ENCODE measurements around the gene GLCCI1. TPM values are rescaled to one million over a fixed set of nuclear protein-coding genes. Genes with fewer than 3 reads are reported as not detected.

The GLCCI1 gene
- total and polyA plus RNA-seq, 2 of the 8 experiments (the other 6 are each of a cell fraction or from before 2014, with no cell fraction given), result 12.4 to 27.7 TPM

DNA sequence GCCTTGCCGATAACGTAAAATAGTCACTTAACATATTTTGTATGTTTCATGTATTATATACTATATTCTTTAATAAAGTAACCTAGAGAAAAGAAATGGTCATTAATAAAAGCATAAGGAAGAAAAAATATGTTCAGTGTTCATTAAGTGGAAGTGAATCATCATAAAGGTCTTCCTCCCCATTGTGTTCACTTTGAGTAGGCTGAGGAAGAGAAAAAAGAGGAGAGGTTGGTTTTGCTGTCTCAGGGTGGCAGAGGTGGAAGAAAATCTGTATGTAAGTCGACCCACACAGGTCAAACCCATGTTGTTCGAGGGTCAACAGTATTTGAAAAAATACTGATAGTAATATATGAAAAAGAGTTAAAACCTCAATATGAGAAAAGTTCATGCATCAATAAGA, 90.3 kb downstream of the GLCCI1 start:
- H3K4me1 ChIP-seq (replicated peaks in 1 of 4; ENCODE audit: control insufficient read depth in 3 of 4, insufficient read depth in 4 of 4, low read length in 3 of 4), result no peaks in the 10 kb centered on the region

More for the DNA sequence above, 90.3 kb downstream of the GLCCI1 start:
- ChIA-PET POLR2A (ENCODE audit: partially characterized antibody) (no interaction called here), CTCF (ENCODE audit: partially characterized antibody) (no interaction called here)
- no peak overlapping the region for H2BK15ac ChIP-seq (ENCODE audit: low read length)
- H3K27ac ChIP-seq (ENCODE audit: low read depth, low read length), result no peak overlapping the region
- DNase-seq (ENCODE audit: low read depth in 1 of 2, low spot score in 2 of 2) (no peak), FAIRE-seq (no peak)
- H3K27me3 ChIP-seq (replicated peaks in 1 of 4; ENCODE audit: control insufficient read depth in 3 of 4, extremely low read depth in 1 of 4, insufficient read depth in 3 of 4, low read length in 3 of 4), result peaks cover 0 to 1% (median 0%) of the 10 kb centered on the region in 4 experiments; a peak in 1 of 7 replicates
- H3K23ac ChIP-seq (ENCODE audit: insufficient read length), result no peak overlapping the region
- no peak overlapping the region for H2BK20ac ChIP-seq (ENCODE audit: low read length)
- no peak overlapping the region for H4K91ac ChIP-seq (replicated peaks; ENCODE audit: insufficient read length, low read length)
- no peak overlapping the region for H4K5ac ChIP-seq (ENCODE audit: insufficient read length, low read depth, low read length)
- H3K9me3 ChIP-seq (ENCODE audit: insufficient read depth in 2 of 2, low read depth in 1 of 2, low read length in 1 of 2), result no peaks in the 10 kb centered on the region
- no peaks in the 10 kb centered on the region for H4K20me1 ChIP-seq (replicated peaks in 1 of 2; ENCODE audit: control insufficient read depth in 1 of 2, insufficient read depth in 2 of 2, low read length in 2 of 2)
- H3K56ac ChIP-seq (replicated peaks; ENCODE audit: insufficient read length, low read depth, low read length), result no peak overlapping the region
- no peak overlapping the region for H3K4me2 ChIP-seq (ENCODE audit: insufficient read depth in 1 of 2, low read depth in 2 of 2, low read length in 2 of 2)
- H3K79me2 ChIP-seq (ENCODE audit: control insufficient read depth in 1 of 2, insufficient read depth in 2 of 2, low read length in 2 of 2), result no peaks in the 10 kb centered on the region
- WGBS, 2 experiments (ENCODE audit: extremely low coverage in 1 of 2, insufficient coverage in 1 of 2, insufficient read length in 1 of 2, insufficient replicate concordance in 2 of 2, low coverage in 1 of 2, low lambda C conversion rate in 2 of 2, missing lambda C conversion rate in 1 of 2), result 94% methylated on average over 4 of the region's 4 CpGs; no CpG with 5 or more reads in 1 of the 2 experiments
- H3K9ac ChIP-seq (replicated peaks in 1 of 4; ENCODE audit: extremely low read depth in 1 of 4, low read depth in 3 of 4, low read length in 3 of 4), result no peak overlapping the region
- H3K4ac ChIP-seq (replicated peaks; ENCODE audit: insufficient read length, low read depth, low read length), result no peak overlapping the region
- H3K36me3 ChIP-seq (ENCODE audit: control insufficient read depth in 2 of 4, insufficient read depth in 4 of 4, low read length in 3 of 4), result peaks cover 0 to 10% (median 4%) of the 10 kb centered on the region in 4 experiments; a peak in 3 of 8 replicates
- H2AK5ac ChIP-seq (ENCODE audit: low read depth, low read length), result no peak overlapping the region
- no peak overlapping the region for H4K8ac ChIP-seq (ENCODE audit: extremely low read depth, insufficient read depth, low read length)
- no peak overlapping the region for H3K18ac ChIP-seq (ENCODE audit: extremely low read depth, low read length)
- H2BK120ac ChIP-seq (replicated peaks; ENCODE audit: low read depth, low read length), result no peak overlapping the region
- H3K79me1 ChIP-seq (ENCODE audit: low read depth, low read length), result no peaks in the 10 kb centered on the region
- H2AFZ ChIP-seq (ENCODE audit: low read length), result no peak overlapping the region
- H2BK5ac ChIP-seq (ENCODE audit: low read depth, low read length), result no peak overlapping the region
- no peak overlapping the region for H3K4me3 ChIP-seq (ENCODE audit: extremely low read depth in 1 of 4, insufficient read depth in 2 of 4, low read depth in 3 of 4, low read length in 4 of 4)
- no peak overlapping the region for H2BK12ac ChIP-seq (ENCODE audit: low read depth, low read length)
- TF ChIP-seq HDAC6 (IDR thresholded peaks at IDR 0.05; ENCODE audit: low read depth, low read length) (no peak), BRCA1 (IDR thresholded peaks at IDR 0.05; ENCODE audit: low read depth, low read length) (no peak), CBX8 (IDR thresholded peaks at IDR 0.05; ENCODE audit: borderline replicate concordance, low read depth, low read length) (no peak), TBP (IDR thresholded peaks at IDR 0.05; ENCODE audit: low read depth, low read length) (no peak), CTBP2 (IDR thresholded peaks at IDR 0.05; ENCODE audit: borderline replicate concordance, insufficient read depth, insufficient read length, low read length) (no peak), CHD2 (IDR thresholded peaks at IDR 0.05; ENCODE audit: low read length) (no peak), JUND (IDR thresholded peaks at IDR 0.05; ENCODE audit: low read length) (no peak), TAF1 (IDR thresholded peaks at IDR 0.05; ENCODE audit: low read depth, low read length) (no peak), GABPA (IDR thresholded peaks at IDR 0.05; ENCODE audit: borderline replicate concordance, insufficient read depth, low read length) (no peak), TAF7 (optimal IDR thresholded peaks at IDR 0.05; ENCODE audit: borderline replicate concordance, low read depth, low read length) (no peak), EZH2 (IDR thresholded peaks at IDR 0.05; ENCODE audit: low read depth, low read length, severe bottlenecking) (no peak), SAP30 (IDR thresholded peaks at IDR 0.05; ENCODE audit: insufficient read depth, insufficient replicate concordance, low read length) (no peak), POU5F1 (IDR thresholded peaks at IDR 0.05; ENCODE audit: low read depth, low read length) (no peak), SP2 (IDR thresholded peaks at IDR 0.05; ENCODE audit: low read length) (no peak), YY1 (IDR thresholded peaks at IDR 0.05; ENCODE audit: low read depth, low read length) (no peak)
- no peak overlapping the region for H3K14ac ChIP-seq (ENCODE audit: insufficient read length)
- H3K23me2 ChIP-seq (ENCODE audit: low read depth, low read length), result no peaks in the 10 kb centered on the region
